Endothelial cell (in vitro differentiated cells): ENCODE measurements around the gene ATP7A. TPM values are rescaled to one million over a fixed set of nuclear protein-coding genes. Genes with fewer than 3 reads are reported as not detected.
"Not testable (repeated sequence)": the region's sequence is repeated elsewhere in the genome, so short reads cannot be mapped to it uniquely, and the experiment has no call there.

Experiments used
- DNase-seq: peaks from one replicate; pipeline ENCODE4 v3.0.0; 2021; ENCODE audit warnings: low spot score
- H3K27ac Mint-ChIP-seq: one replicate; pipeline ENCODE4 v1.8.0; 2021; ENCODE audit warnings: mixed read lengths, inconsistent platforms; ENCODE audit not compliant: unreplicated experiment
- H3K27me3 Mint-ChIP-seq: one replicate; pipeline ENCODE4 v1.8.0; 2021; ENCODE audit warnings: mild to moderate bottlenecking, moderate library complexity, mixed read lengths, inconsistent platforms; ENCODE audit not compliant: unreplicated experiment
- H3K36me3 Mint-ChIP-seq: one replicate; pipeline ENCODE4 v1.8.0; 2021; ENCODE audit warnings: mild to moderate bottlenecking, low read depth, mixed read lengths, inconsistent platforms; ENCODE audit not compliant: unreplicated experiment
- H3K4me1 Mint-ChIP-seq: one replicate; pipeline ENCODE4 v1.8.0; 2021; ENCODE audit warnings: mild to moderate bottlenecking, mixed read lengths, inconsistent platforms; ENCODE audit not compliant: unreplicated experiment
- H3K4me3 Mint-ChIP-seq: one replicate; pipeline ENCODE4 v1.8.0; 2021; ENCODE audit warnings: mild to moderate bottlenecking, mixed read lengths, inconsistent platforms; ENCODE audit not compliant: unreplicated experiment
- H3K9me3 Mint-ChIP-seq: one replicate; pipeline ENCODE4 v1.8.0; 2021; ENCODE audit warnings: mixed read lengths, inconsistent platforms; ENCODE audit not compliant: unreplicated experiment
- CTCF ChIP-seq: fragments of 200-600 bp; sonication (generic); IDR thresholded peaks from one replicate; pipeline ENCODE4 v1.5.0; 2021; ENCODE audit warnings: antibody characterized with exemption; ENCODE audit not compliant: unreplicated experiment
- total RNA-seq: library from RNA; stranded (reverse); fragmentation: NEBNext Ultra II Directional; extraction: Animal tissue kit (Norgen Biotek cat#: 25700); gene quantifications from one replicate; pipeline ENCODE4 v1.2.1, GENCODE V29; 2021; ENCODE audit not compliant: unreplicated experiment

The ATP7A gene
- total RNA-seq, 1 donor from 2014 or later: 6.7 TPM

- Mint-ChIP-seq H3K36me3 (no peaks in the 10 kb centered on the region), H3K27me3 (no peaks in the 10 kb centered on the region), H3K4me1 (no peaks in the 10 kb centered on the region), H3K9me3 (no peaks in the 10 kb centered on the region), H3K4me3 (no peak overlapping the region), H3K27ac (no peak overlapping the region)
- DNase-seq: no peak
- TF ChIP-seq CTCF: no peak
These were observed 27.7 kb downstream of the ATP7A start for GRCh38 chrX:77938083-77938680.

- H3K27me3 Mint-ChIP-seq, DNase-seq, H3K4me1 Mint-ChIP-seq, H3K4me3 Mint-ChIP-seq, H3K27ac Mint-ChIP-seq, H3K36me3 Mint-ChIP-seq, H3K9me3 Mint-ChIP-seq: not testable (repeated sequence)
These were observed 34.5 kb downstream of the ATP7A start for GRCh38 chrX:77945031-77945430.

- Mint-ChIP-seq H3K27ac (no peak overlapping the region), H3K9me3 (no peaks in the 10 kb centered on the region), H3K36me3 (no peaks in the 10 kb centered on the region), H3K27me3 (no peaks in the 10 kb centered on the region), H3K4me3 (no peak overlapping the region), H3K4me1 (no peaks in the 10 kb centered on the region)
- DNase-seq: no peak
- TF ChIP-seq CTCF: no peak
These were observed 35.5 kb downstream of the ATP7A start for GRCh38 chrX:77945910-77946545.

- DNase-seq: no peak
- Mint-ChIP-seq H3K27ac (no peak overlapping the region), H3K4me3 (no peak overlapping the region), H3K9me3 (no peaks in the 10 kb centered on the region), H3K27me3 (no peaks in the 10 kb centered on the region), H3K4me1 (no peaks in the 10 kb centered on the region), H3K36me3 (no peaks in the 10 kb centered on the region)
- TF ChIP-seq CTCF: peak; percentile 42
These were observed 36.1 kb downstream of the ATP7A start for GRCh38 chrX:77946571-77946970.

GRCh38 chrX:77949840-77950239, 39.3 kb downstream of the ATP7A start:
- H3K27me3 Mint-ChIP-seq: no peaks in the 10 kb centered on the region
- H3K9me3 Mint-ChIP-seq: no peaks in the 10 kb centered on the region
- H3K36me3 Mint-ChIP-seq: no peaks in the 10 kb centered on the region
- DNase-seq: no peak
- TF ChIP-seq CTCF: no peak
- H3K4me3 Mint-ChIP-seq: no peak overlapping the region
- no peak overlapping the region for H3K27ac Mint-ChIP-seq
- no peaks in the 10 kb centered on the region for H3K4me1 Mint-ChIP-seq
